NCI-H1105 treated with DMSO at 0.1 percent for 48 hours (cell line): ENCODE measurements around the gene ERVFRD-1.

Experiments used
- DNase-seq: peaks from one replicate; lab custom pipeline; 2025; lab: John Stamatoyannopoulos, UW

Gene ERVFRD-1

GRCh38 chr6:11110921-11111768 lies at the start of gene ERVFRD-1:
ERVFRD-1 (minus strand) TSS chr6:11111725; CDS start chr6:11105310, 6,415 bp downstream.
- no peak for DNase-seq

GRCh38 chr6:11160199-11160598 lies 48.7 kb upstream of the ERVFRD-1 start:
- no peak for DNase-seq

GRCh38 chr6:11155589-11155988 lies 44.1 kb upstream of the ERVFRD-1 start:
- no peak for DNase-seq

- no peak for DNase-seq
These were observed 41.9 kb upstream of the ERVFRD-1 start for GRCh38 chr6:11153447-11153846.

- DNase-seq: no peak
These were observed 41.1 kb upstream of the ERVFRD-1 start for GRCh38 chr6:11152581-11152980.

GRCh38 chr6:11151488-11151887 lies 40.0 kb upstream of the ERVFRD-1 start:
- DNase-seq: no peak

- no peak for DNase-seq
These were observed 38.0 kb upstream of the ERVFRD-1 start for GRCh38 chr6:11149551-11149950.

- DNase-seq: no peak
These were observed 34.7 kb upstream of the ERVFRD-1 start for GRCh38 chr6:11146117-11146826.

- peak; percentile 63 for DNase-seq
These were observed 32.9 kb upstream of the ERVFRD-1 start for GRCh38 chr6:11144393-11144851.

GRCh38 chr6:11143394-11144371 lies 32.2 kb upstream of the ERVFRD-1 start:
- no peak for DNase-seq

GRCh38 chr6:11142296-11143027 lies 30.9 kb upstream of the ERVFRD-1 start:
- no peak for DNase-seq

GRCh38 chr6:11141295-11141694 lies 29.8 kb upstream of the ERVFRD-1 start:
- no peak for DNase-seq

- DNase-seq: no peak
These were observed 28.5 kb upstream of the ERVFRD-1 start for GRCh38 chr6:11140056-11140455.

GRCh38 chr6:11139051-11139960 lies 27.8 kb upstream of the ERVFRD-1 start:
- no peak for DNase-seq

- no peak for DNase-seq
These were observed 25.3 kb upstream of the ERVFRD-1 start for GRCh38 chr6:11136809-11137208.

- DNase-seq: no peak
These were observed 21.8 kb upstream of the ERVFRD-1 start for GRCh38 chr6:11133281-11133680.

GRCh38 chr6:11132194-11132888 lies 20.8 kb upstream of the ERVFRD-1 start:
- DNase-seq: no peak

GRCh38 chr6:11130605-11131004 lies 19.1 kb upstream of the ERVFRD-1 start:
- DNase-seq: no peak

- no peak for DNase-seq
These were observed 18.5 kb upstream of the ERVFRD-1 start for GRCh38 chr6:11129908-11130565.
